Thyroid gland (tissue), 4 donors: ENCODE data around the gene GOLGA1.
"Not testable (repeated sequence)": the region's sequence is repeated elsewhere in the genome, so short reads cannot be mapped to it uniquely, and the experiment has no call there.

Experiments used
- POLR2A ChIP-seq, 2 donors: fragments of 450-650 bp; IDR thresholded peaks; one replicate each; pipeline ENCODE4 v1.6.1; 2017; ENCODE audit warnings: antibody characterized with exemption in 2 of 2, mild to moderate bottlenecking in 2 of 2, moderate library complexity in 1 of 2
- TF ChIP-seq, protein P1 (sequence below), 6 experiments: fragments of 200-600 bp in 3 of 6; fragments of 450-650 bp in 3 of 6; sonication (generic) in 3 of 6; IDR thresholded peaks; one replicate each; pipeline ENCODE4 v1.5.1; 2016 to 2019; ENCODE audit warnings: antibody characterized with exemption in 6 of 6, mild to moderate bottlenecking in 2 of 6, inconsistent platforms in 1 of 6, moderate library complexity in 1 of 6

GRCh38 chr9:124959671-124960408, 19.0 kb upstream of the GOLGA1 start:
- TF ChIP-seq, protein P1, sequence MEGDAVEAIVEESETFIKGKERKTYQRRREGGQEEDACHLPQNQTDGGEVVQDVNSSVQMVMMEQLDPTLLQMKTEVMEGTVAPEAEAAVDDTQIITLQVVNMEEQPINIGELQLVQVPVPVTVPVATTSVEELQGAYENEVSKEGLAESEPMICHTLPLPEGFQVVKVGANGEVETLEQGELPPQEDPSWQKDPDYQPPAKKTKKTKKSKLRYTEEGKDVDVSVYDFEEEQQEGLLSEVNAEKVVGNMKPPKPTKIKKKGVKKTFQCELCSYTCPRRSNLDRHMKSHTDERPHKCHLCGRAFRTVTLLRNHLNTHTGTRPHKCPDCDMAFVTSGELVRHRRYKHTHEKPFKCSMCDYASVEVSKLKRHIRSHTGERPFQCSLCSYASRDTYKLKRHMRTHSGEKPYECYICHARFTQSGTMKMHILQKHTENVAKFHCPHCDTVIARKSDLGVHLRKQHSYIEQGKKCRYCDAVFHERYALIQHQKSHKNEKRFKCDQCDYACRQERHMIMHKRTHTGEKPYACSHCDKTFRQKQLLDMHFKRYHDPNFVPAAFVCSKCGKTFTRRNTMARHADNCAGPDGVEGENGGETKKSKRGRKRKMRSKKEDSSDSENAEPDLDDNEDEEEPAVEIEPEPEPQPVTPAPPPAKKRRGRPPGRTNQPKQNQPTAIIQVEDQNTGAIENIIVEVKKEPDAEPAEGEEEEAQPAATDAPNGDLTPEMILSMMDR (IDR thresholded peaks at IDR 0.05): not testable (repeated sequence)
- TF ChIP-seq POLR2A (IDR thresholded peaks at IDR 0.05): not testable (repeated sequence)
